ENCODE measurements around the gene SDK2. TPM values are rescaled to one million over a fixed set of nuclear protein-coding genes. Genes with fewer than 3 reads are reported as not detected.
"Not testable (repeated sequence)": the region's sequence is repeated elsewhere in the genome, so short reads cannot be mapped to it uniquely, and the experiment has no call there.

SDK2 gene
- total RNA-seq, 1 experiment from 2014 or later: not detected

- DNase-seq (ENCODE audit: low read depth): no peak
These were observed 153.4 kb downstream of the SDK2 start for GRCh38 chr17:73490851-73491250.

GRCh38 chr17:73489991-73490390 is 154.3 kb downstream of the SDK2 start:
- no peak for DNase-seq (ENCODE audit: low read depth)

GRCh38 chr17:73489333-73489732 is 154.9 kb downstream of the SDK2 start:
- no peak for DNase-seq (ENCODE audit: low read depth)

GRCh38 chr17:73485130-73485529 is 159.1 kb downstream of the SDK2 start:
- DNase-seq (ENCODE audit: low read depth): no peak

- DNase-seq (ENCODE audit: low read depth): no peak
These were observed 161.4 kb downstream of the SDK2 start for GRCh38 chr17:73482894-73483293.

- DNase-seq (ENCODE audit: low read depth): no peak
These were observed 162.0 kb downstream of the SDK2 start for GRCh38 chr17:73482251-73482716.

- no peak for DNase-seq (ENCODE audit: low read depth)
These were observed 162.6 kb downstream of the SDK2 start for GRCh38 chr17:73481676-73482075.

- no peak for DNase-seq (ENCODE audit: low read depth)
These were observed 163.5 kb downstream of the SDK2 start for GRCh38 chr17:73480740-73481139.

GRCh38 chr17:73478768-73479424 is 165.3 kb downstream of the SDK2 start:
- DNase-seq (ENCODE audit: low read depth): no peak

GRCh38 chr17:73478334-73478733 is 165.9 kb downstream of the SDK2 start:
- no peak for DNase-seq (ENCODE audit: low read depth)

- no peak for DNase-seq (ENCODE audit: low read depth)
These were observed 167.3 kb downstream of the SDK2 start for GRCh38 chr17:73476890-73477350.

- peak; percentile 1 for DNase-seq (ENCODE audit: low read depth)
These were observed 169.8 kb downstream of the SDK2 start for GRCh38 chr17:73474370-73474988.

- DNase-seq (ENCODE audit: low read depth): not testable (repeated sequence)
These were observed 171.5 kb downstream of the SDK2 start for GRCh38 chr17:73472715-73473114.

GRCh38 chr17:73471924-73472323 is 172.3 kb downstream of the SDK2 start:
- DNase-seq (ENCODE audit: low read depth): no peak

- DNase-seq (ENCODE audit: low read depth): no peak
These were observed 173.9 kb downstream of the SDK2 start for GRCh38 chr17:73470316-73470826.

- DNase-seq (ENCODE audit: low read depth): no peak
These were observed 174.9 kb downstream of the SDK2 start for GRCh38 chr17:73469311-73469710.

GRCh38 chr17:73468221-73468620 is 176.0 kb downstream of the SDK2 start:
- DNase-seq (ENCODE audit: low read depth): no peak

- DNase-seq (ENCODE audit: low read depth): no peak
These were observed 176.6 kb downstream of the SDK2 start for GRCh38 chr17:73467651-73468050.

GRCh38 chr17:73466704-73467433 is 177.4 kb downstream of the SDK2 start:
- no peak for DNase-seq (ENCODE audit: low read depth)

GRCh38 chr17:73465953-73466230 is 178.4 kb downstream of the SDK2 start:
- no peak for DNase-seq (ENCODE audit: low read depth)

- DNase-seq (ENCODE audit: low read depth): no peak
These were observed 178.9 kb downstream of the SDK2 start for GRCh38 chr17:73465130-73465952.

GRCh38 chr17:73464447-73464846 is 179.8 kb downstream of the SDK2 start:
- no peak for DNase-seq (ENCODE audit: low read depth)

Measured in LHCN-M2 (cell line).